ENCODE data around the gene GTF2A1L.

DNA sequence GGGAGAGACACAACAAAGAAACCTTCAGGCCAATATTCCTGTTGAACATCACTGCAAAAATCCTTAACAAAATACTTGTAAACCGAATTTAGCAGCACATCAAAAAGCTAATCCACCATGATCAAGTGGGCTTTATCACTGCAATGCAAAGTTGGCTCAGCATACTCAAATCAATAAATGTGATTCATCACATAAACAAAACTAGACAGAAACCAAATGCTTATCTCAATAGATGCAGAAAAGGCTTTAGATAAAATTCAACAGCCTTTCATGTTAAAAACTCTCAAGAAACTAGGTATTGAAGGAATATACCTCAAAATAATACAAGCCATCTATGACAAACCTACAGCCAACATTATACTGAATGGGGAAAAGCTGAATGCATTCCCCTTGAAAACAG lies 20.6 kb downstream of the GTF2A1L start:
- no peak for TF ChIP-seq POLR2A (IDR thresholded peaks at IDR 0.05; ENCODE audit: low read depth, low read length)
- TF ChIP-seq POLR2AphosphoS5 (IDR thresholded peaks at IDR 0.05; ENCODE audit: low read depth, low read length) = no peak
- TF ChIP-seq TAF1 (IDR thresholded peaks at IDR 0.05; ENCODE audit: borderline replicate concordance, low read depth, low read length) = no peak

Data from GM12892 (cell line).